Activated CD8-positive, alpha-beta T cell treated with anti-CD3 and anti-CD28 coated beads for 36 hours (primary cell): ENCODE data around the gene IQCE. TPM values are rescaled to one million over a fixed set of nuclear protein-coding genes. Genes with fewer than 3 reads are reported as not detected.
"Not testable (repeated sequence)": the region's sequence is repeated elsewhere in the genome, so short reads cannot be mapped to it uniquely, and the experiment has no call there.

Experiments used
- ATAC-seq: fragments of 200-7000 bp; cut with Tn5 transposase; one replicate; pipeline ENCODE4 v1.10.0; 2021; ENCODE audit warnings: mild to moderate bottlenecking, moderate library complexity
- CTCF ChIA-PET: fragments of 350-600 bp; sonication (Branson Sonifier 250); formaldehyde crosslinking; loops from one replicate; lab custom pipeline; 2021; ENCODE audit warnings: antibody characterized with exemption; lab: Charles Lee
- POLR2A ChIA-PET: fragments of 350-600 bp; sonication (Branson Sonifier 250); formaldehyde crosslinking; loops from one replicate; lab custom pipeline; 2021; ENCODE audit warnings: antibody characterized with exemption; lab: Charles Lee
- DNase-seq: peaks from one replicate; pipeline ENCODE4 v3.0.0-alpha.2; 2020
- H3K27ac Mint-ChIP-seq: one replicate; pipeline ENCODE4 v1.8.0; 2021; ENCODE audit warnings: mild to moderate bottlenecking, mixed read lengths
- H3K27me3 Mint-ChIP-seq: one replicate; pipeline ENCODE4 v1.8.0; 2021; ENCODE audit warnings: mixed read lengths
- H3K36me3 Mint-ChIP-seq: one replicate; pipeline ENCODE4 v1.8.0; 2021; ENCODE audit warnings: low read depth, mixed read lengths
- H3K4me1 Mint-ChIP-seq: one replicate; pipeline ENCODE4 v1.8.0; 2021; ENCODE audit warnings: low read depth, mixed read lengths
- H3K4me3 Mint-ChIP-seq: one replicate; pipeline ENCODE4 v1.8.0; 2021; ENCODE audit warnings: mild to moderate bottlenecking, moderate library complexity, mixed read lengths
- H3K9me3 Mint-ChIP-seq: one replicate; pipeline ENCODE4 v1.8.0; 2021; ENCODE audit warnings: mixed read lengths
- CTCF ChIP-seq: fragments of 200-600 bp; IDR thresholded peaks from one replicate; pipeline ENCODE4 v1.8.0; 2022; ENCODE audit warnings: antibody characterized with exemption, mild to moderate bottlenecking
- intact Hi-C: fragments of 100-400 bp; cut with micrococcal nuclease; formaldehyde crosslinking; loops from one replicate; pipeline ENCODE4 v1.10.0; 2022
- total RNA-seq, 2 experiments: library from RNA; stranded (reverse); gene quantifications; one replicate each; pipeline ENCODE4 v1.2.3, GENCODE V29; 2021

IQCE gene
- total RNA-seq, 2 experiments from 2014 or later = 4.0 to 4.3 TPM

GRCh38 chr7:2607122-2607922 lies 48.5 kb downstream of the IQCE start:
- ChIA-PET POLR2A (interaction anchor here (0.5 kb wide), 1 partner anchor 16 kb away, joined by 3 read pairs; no protein-coding TSS in a partner anchor), CTCF (no interaction called here)
- Mint-ChIP-seq H3K36me3 (no peaks in the 10 kb centered on the region), H3K4me1 (peaks cover 7% of the 10 kb centered on the region), H3K27me3 (no peaks in the 10 kb centered on the region), H3K9me3 (no peaks in the 10 kb centered on the region), H3K4me3 (no peak overlapping the region), H3K27ac (no peak overlapping the region)
- DNase-seq = no peak
- no peak for TF ChIP-seq CTCF
- ATAC-seq = no peak
- intact Hi-C loops = no loop called here

GRCh38 chr7:2607923-2608904 lies 49.4 kb downstream of the IQCE start:
- H3K36me3 Mint-ChIP-seq = no peaks in the 10 kb centered on the region
- no peaks in the 10 kb centered on the region for H3K27me3 Mint-ChIP-seq
- CTCF ChIA-PET = interaction anchor here (0.6 to 2.1 kb wide), 13 partner anchors 9 to 190 kb away, joined by 3 to 11 read pairs (median 5); partner anchors contain the start of gene TTYH3
- no peak for DNase-seq
- H3K9me3 Mint-ChIP-seq = no peaks in the 10 kb centered on the region
- intact Hi-C loops = no loop called here
- POLR2A ChIA-PET = interaction anchor here (0.5 kb wide), 1 partner anchor 17 kb away, joined by 3 read pairs; no protein-coding TSS in a partner anchor
- ATAC-seq = no peak
- no peak overlapping the region for H3K27ac Mint-ChIP-seq
- TF ChIP-seq CTCF = no peak
- no peak overlapping the region for H3K4me3 Mint-ChIP-seq
- peaks cover 7% of the 10 kb centered on the region for H3K4me1 Mint-ChIP-seq

- H3K27ac Mint-ChIP-seq = no peak overlapping the region
- intact Hi-C loops = no loop called here
- peaks cover 7% of the 10 kb centered on the region for H3K4me1 Mint-ChIP-seq
- DNase-seq (peak; percentile 56), ATAC-seq (peak; percentile 79)
- no peak overlapping the region for H3K4me3 Mint-ChIP-seq
- no peaks in the 10 kb centered on the region for H3K36me3 Mint-ChIP-seq
- no peaks in the 10 kb centered on the region for H3K27me3 Mint-ChIP-seq
- ChIA-PET CTCF (interaction anchor here (0.6 to 2.1 kb wide), 14 partner anchors 9 to 190 kb away, joined by 3 to 11 read pairs (median 4); partner anchors contain the start of gene TTYH3), POLR2A (no interaction called here)
- no peaks in the 10 kb centered on the region for H3K9me3 Mint-ChIP-seq
- peak; percentile 46 for TF ChIP-seq CTCF
Observed at GRCh38 chr7:2608921-2609411, 50.2 kb downstream of the IQCE start.

GRCh38 chr7:2609646-2610045 lies 50.9 kb downstream of the IQCE start:
- H3K4me3 Mint-ChIP-seq, H3K9me3 Mint-ChIP-seq, H3K27me3 Mint-ChIP-seq, H3K27ac Mint-ChIP-seq, DNase-seq, ATAC-seq, intact Hi-C loops, H3K36me3 Mint-ChIP-seq, H3K4me1 Mint-ChIP-seq, POLR2A ChIA-PET: not testable (repeated sequence)
- CTCF ChIA-PET = interaction anchor here (0.6 to 2.1 kb wide), 4 partner anchors 22 to 158 kb away, joined by 3 to 11 read pairs (median 6); no protein-coding TSS in a partner anchor

- CTCF ChIA-PET = no interaction called here
Observed at GRCh38 chr7:2610466-2610865, 51.7 kb downstream of the IQCE start.

More at GRCh38 chr7:2610466-2610865, 51.7 kb downstream of the IQCE start:
- Mint-ChIP-seq H3K27ac (no peak overlapping the region), H3K36me3 (no peaks in the 10 kb centered on the region), H3K9me3 (no peaks in the 10 kb centered on the region), H3K27me3 (no peaks in the 10 kb centered on the region), H3K4me1 (peaks cover 7% of the 10 kb centered on the region), H3K4me3 (no peak overlapping the region)
- TF ChIP-seq CTCF = no peak
- intact Hi-C loops = no loop called here
- DNase-seq = no peak
- POLR2A ChIA-PET = no interaction called here
- no peak for ATAC-seq
